IPS DF 19.7 (cell line): ENCODE measurements around the gene ADORA1.

Experiments
- DNase-seq: peaks from one replicate; pipeline ENCODE4 v3.0.0-alpha.2; 2013; ENCODE audit warnings: low read depth, low spot score

ADORA1 gene

GRCh38 chr1:203140743-203141520 is 13.4 kb downstream of the ADORA1 start:
- DNase-seq, result no peak

GRCh38 chr1:203142124-203142523 is 14.6 kb downstream of the ADORA1 start:
- DNase-seq, result no peak

- no peak for DNase-seq
Observed at GRCh38 chr1:203142684-203143408, 15.3 kb downstream of the ADORA1 start.

GRCh38 chr1:203143641-203144040 is 16.1 kb downstream of the ADORA1 start:
- DNase-seq, result no peak

- no peak for DNase-seq
Observed at GRCh38 chr1:203144661-203145060, 17.1 kb downstream of the ADORA1 start.

- DNase-seq, result no peak
Observed at GRCh38 chr1:203145321-203146041, 18.0 kb downstream of the ADORA1 start.

- no peak for DNase-seq
Observed at GRCh38 chr1:203146042-203146369, 18.5 kb downstream of the ADORA1 start.

GRCh38 chr1:203146537-203146936 is 19.0 kb downstream of the ADORA1 start:
- no peak for DNase-seq

GRCh38 chr1:203147376-203147775 is 19.9 kb downstream of the ADORA1 start:
- no peak for DNase-seq

- no peak for DNase-seq
Observed at GRCh38 chr1:203148127-203148526, 20.6 kb downstream of the ADORA1 start.

GRCh38 chr1:203148579-203148978 is 21.1 kb downstream of the ADORA1 start:
- no peak for DNase-seq

- no peak for DNase-seq
Observed at GRCh38 chr1:203149188-203149840, 21.8 kb downstream of the ADORA1 start.

- no peak for DNase-seq
Observed at GRCh38 chr1:203150511-203151297, 23.2 kb downstream of the ADORA1 start.

GRCh38 chr1:203151362-203152157 is 24.0 kb downstream of the ADORA1 start:
- no peak for DNase-seq

GRCh38 chr1:203152158-203153034 is 24.9 kb downstream of the ADORA1 start:
- DNase-seq, result no peak

GRCh38 chr1:203153051-203153988 is 25.8 kb downstream of the ADORA1 start:
- DNase-seq, result no peak

- no peak for DNase-seq
Observed at GRCh38 chr1:203153989-203154821, 26.7 kb downstream of the ADORA1 start.
